K562 (cell line): ENCODE measurements around the gene TMSB10. TPM values are rescaled to one million over a fixed set of nuclear protein-coding genes. Genes with fewer than 3 reads are reported as not detected.

Source experiments
- ATAC-seq: fragments of 200-7000 bp; cut with Tn5 transposase; 3 replicates; pipeline ENCODE4 v1.9.1; 2020; ENCODE audit warnings: moderate library complexity
- BruUV-seq: library from RNA; stranded (reverse); fragments of 400-500 nt; replicated peaks from 2 replicates; lab custom pipeline; 2021; lab: Mats Ljungman, UMichigan
- CTCF ChIA-PET: fragments of 300-600 bp; formaldehyde crosslinking; extraction: SDS; loops from one replicate; lab custom pipeline; 2021; ENCODE audit warnings: low intra/inter-chr PET ratio; lab: Yijun Ruan, JAX
- POLR2A ChIA-PET: fragments of 300-600, 350-650 bp; sonication (Branson Sonifier 250); formaldehyde crosslinking; extraction: SDS; loops from one replicate; lab custom pipeline; 2021; ENCODE audit warnings: antibody characterized with exemption, inconsistent platforms; lab: Yijun Ruan, JAX
- DNase-seq, 4 experiments: peaks; one replicate each; pipeline versions ENCODE4 v3.0.0 to v3.0.0-alpha.2; 2011 to 2018; ENCODE audit warnings: low spot score in 3 of 4, mixed read lengths in 3 of 4; ENCODE audit errors: extremely low read depth in 1 of 4
- FAIRE-seq: peaks from 2 replicates; lab custom pipeline; 2011; peaks lifted over from hg19 to GRCh38; lab: Jason Lieb, UNC
- H2AFZ ChIP-seq: 2 replicates; pipeline ENCODE4 v1.6.0; 2011; ENCODE audit warnings: low read depth, low read length, control low read depth, inconsistent platforms
- H3K27ac ChIP-seq: fragments of 200-600 bp; 3 replicates; pipeline ENCODE4 v1.8.0; 2011; ENCODE audit warnings: low read depth, mild to moderate bottlenecking, control low read depth, inconsistent platforms, low read length, moderate library complexity, mixed read lengths; ENCODE audit errors: extremely low read depth
- H3K27me3 ChIP-seq, 2 experiments: fragments of 300-600 bp in 1 of 2; 2 replicates in 1 of 2; 3 replicates in 1 of 2; pipeline versions ENCODE4 v1.6.0 to v1.8.0; 2011; ENCODE audit warnings: inconsistent platforms in 2 of 2, low read length in 2 of 2, mild to moderate bottlenecking in 1 of 2, mixed read lengths in 1 of 2, moderate library complexity in 1 of 2; ENCODE audit not compliant: control insufficient read depth in 2 of 2, insufficient read depth in 2 of 2
- H3K36me3 ChIP-seq: fragments of 300-600 bp; 3 replicates; pipeline ENCODE4 v1.8.0; 2011; ENCODE audit warnings: mild to moderate bottlenecking, low read length, inconsistent platforms; ENCODE audit not compliant: control insufficient read depth, insufficient read depth
- H3K4me1 ChIP-seq, 2 experiments: fragments of 200-600 bp in 1 of 2; replicated peaks in 1 of 2; 2 replicates in 1 of 2; 3 replicates in 1 of 2; pipeline versions ENCODE4 v1.5.1 to v1.8.0; 2011; ENCODE audit warnings: inconsistent platforms in 2 of 2, low read length in 2 of 2, mild to moderate bottlenecking in 1 of 2, mixed read lengths in 1 of 2, moderate library complexity in 1 of 2; ENCODE audit not compliant: control insufficient read depth in 2 of 2, insufficient read depth in 2 of 2
- H3K4me2 ChIP-seq: 2 replicates; pipeline ENCODE4 v1.6.1; 2011; ENCODE audit warnings: low read length, control low read depth, inconsistent platforms, mixed read lengths; ENCODE audit not compliant: insufficient read depth
- H3K4me3 ChIP-seq: fragments of 200-600 bp; sonication (generic), shearing (Covaris generic); 2 replicates; pipeline ENCODE4 v1.5.1; 2016; ENCODE audit warnings: control low read depth, inconsistent platforms
- H3K79me2 ChIP-seq: fragments of 200-600 bp; 3 replicates; pipeline ENCODE4 v1.8.0; 2011; ENCODE audit warnings: low read length, inconsistent platforms; ENCODE audit not compliant: control insufficient read depth, insufficient read depth
- H3K9ac ChIP-seq, 2 experiments: 2 replicates each; pipeline versions ENCODE4 v1.6.0 to v1.6.1; 2011; ENCODE audit warnings: low read depth in 2 of 2, low read length in 2 of 2, control low read depth in 1 of 2, inconsistent platforms in 1 of 2, mild to moderate bottlenecking in 1 of 2, mixed read lengths in 1 of 2; ENCODE audit not compliant: insufficient read depth in 1 of 2
- H3K9me1 ChIP-seq: one replicate; pipeline ENCODE4 v1.6.0; 2011; ENCODE audit warnings: inconsistent platforms, mild to moderate bottlenecking, low read length, moderate library complexity; ENCODE audit not compliant: control insufficient read depth, insufficient read depth
- H3K9me3 ChIP-seq: replicated peaks from 2 replicates; pipeline ENCODE4 v1.5.1; 2011; ENCODE audit warnings: low read depth, low read length, inconsistent platforms; ENCODE audit not compliant: control insufficient read depth, insufficient read depth
- H4K20me1 ChIP-seq: replicated peaks from 2 replicates; pipeline ENCODE4 v1.6.1; 2011; ENCODE audit warnings: low read length, inconsistent platforms, mixed read lengths; ENCODE audit not compliant: control insufficient read depth, insufficient read depth
- BACH1 ChIP-seq: fragments of 200-800 bp; sonication (Bioruptor generic); IDR thresholded peaks from 2 replicates; pipeline ENCODE4 v1.6.1; 2016; ENCODE audit warnings: missing genetic modification characterization, missing compliant biosample characterization
- BCL6 ChIP-seq: fragments of 250-450 bp; sonication (Bioruptor Pico); IDR thresholded peaks from 2 replicates; pipeline ENCODE4 v1.4.0; 2020
- FOS ChIP-seq: IDR thresholded peaks from 3 replicates; pipeline ENCODE4 v1.6.1; 2011; ENCODE audit not compliant: insufficient read length; ENCODE audit errors: extremely low read depth
- NFYB ChIP-seq: IDR thresholded peaks from 2 replicates; pipeline ENCODE4 v1.6.1; 2011; ENCODE audit warnings: mild to moderate bottlenecking, moderate library complexity; ENCODE audit not compliant: insufficient read length; ENCODE audit errors: extremely low read depth
- RBM25 ChIP-seq: fragments of 200-400 bp; formaldehyde crosslinking; IDR thresholded peaks from 2 replicates; pipeline ENCODE4 v1.6.1; 2018; ENCODE audit warnings: low read length, low read depth, moderate library complexity; ENCODE audit not compliant: severe bottlenecking
- ZNF584 ChIP-seq: fragments of 200-800 bp; sonication (Bioruptor generic); IDR thresholded peaks from 2 replicates; pipeline ENCODE4 v1.6.1; 2016; ENCODE audit warnings: low read depth, mild to moderate bottlenecking, missing genetic modification characterization, missing compliant biosample characterization
- ZNF717 ChIP-seq: fragments of 250-450 bp; sonication (Bioruptor Pico); IDR thresholded peaks from 2 replicates; pipeline ENCODE4 v1.5.0; 2021
- WGBS: fragments of 100-300 bp; shearing (Covaris generic); methylation state at CpG from one replicate; pipeline ENCODE4 v1.1.6; 2016; ENCODE audit warnings: low coverage, mixed read lengths; ENCODE audit not compliant: insufficient coverage; ENCODE audit errors: missing lambda C conversion rate; 5-methylcytosine and 5-hydroxymethylcytosine counted together
- in situ Hi-C: fragments of 300-500 bp; cut with MboI; formaldehyde crosslinking; loops from 4 replicates; pipeline ENCODE4 v1.15.0; 2018; ENCODE audit warnings: inconsistent platforms, mixed read lengths
- intact Hi-C: fragments of 100-400 bp; cut with micrococcal nuclease; formaldehyde crosslinking; loops from 2 replicates; pipeline ENCODE4 v1.14.2; 2022
- polyA plus RNA-seq, 8 experiments: library from polyadenylated mRNA; depleted of rRNA in 4 of 8; stranded (reverse) in 5 of 8; unstranded in 3 of 8; fragments of >200 nt; fragmentation: Nextera tagmentation in 2 of 8; fragmentation: Illumina TruSeq in 1 of 8; extraction: Ambion mirVana in 2 of 8; extraction: Trizol in 1 of 8; gene quantifications; 2 replicates each; pipeline versions ENCODE4 v1.2.1 to v1.2.3, GENCODE V29; 2011 to 2014; ENCODE audit warnings: inconsistent platforms in 1 of 8, missing spikeins in 1 of 8
- total RNA-seq, 7 experiments: library from RNA; depleted of rRNA in 6 of 7; stranded (reverse); fragments of >200 nt in 6 of 7; fragmentation: Illumina TruSeq in 2 of 7; extraction: Trizol in 2 of 7; gene quantifications; 2 replicates each; pipeline versions ENCODE4 v1.2.1 to v1.2.3, GENCODE V29; 2011 to 2021; ENCODE audit warnings: low replicate concordance in 1 of 7
- TF ChIP-seq, protein P1 (sequence below): IDR thresholded peaks from 2 replicates; pipeline ENCODE4 v1.6.1; 2011; ENCODE audit warnings: borderline replicate concordance, low read depth, mild to moderate bottlenecking, moderate library complexity, low read length; ENCODE audit not compliant: insufficient read depth, poor library complexity, severe bottlenecking
- TF ChIP-seq, protein P2 (sequence below), 2 experiments: fragments of 450-650 bp in 1 of 2; sonication (generic) in 1 of 2; formaldehyde crosslinking; conservative IDR thresholded peaks; 2 replicates each; pipeline versions ENCODE4 v1.4.0 to v1.8.1; 2020 to 2022; ENCODE audit warnings: mild to moderate bottlenecking in 1 of 2, missing genetic modification reagents in 1 of 2
- TF ChIP-seq, protein P3 (sequence below): sonication (generic); formaldehyde crosslinking; IDR thresholded peaks from 2 replicates; pipeline ENCODE4 v1.8.1; 2023; ENCODE audit warnings: mild to moderate bottlenecking, missing genetic modification reagents
- TF ChIP-seq, protein P4 (sequence below), 2 experiments: fragments of 250-450 bp in 1 of 2; fragments of 450-650 bp in 1 of 2; sonication (Bioruptor Pico) in 1 of 2; IDR thresholded peaks; 2 replicates each; pipeline versions ENCODE4 v1.6.1 to v1.8.0; 2016 to 2021; ENCODE audit warnings: mild to moderate bottlenecking in 2 of 2, moderate library complexity in 2 of 2, missing compliant biosample characterization in 1 of 2, missing genetic modification characterization in 1 of 2
- TF ChIP-seq, protein P5 (sequence below): fragments of 200-800 bp; sonication (Bioruptor generic); IDR thresholded peaks from 2 replicates; pipeline ENCODE4 v1.6.1; 2017; ENCODE audit warnings: missing genetic modification characterization, missing compliant biosample characterization

The TMSB10 gene
- total and polyA plus RNA-seq, 9 of the 15 experiments (the other 6 are each of a cell fraction or from before 2014, with no cell fraction given), result 382 to 2,226 (median 959) TPM

DNA sequence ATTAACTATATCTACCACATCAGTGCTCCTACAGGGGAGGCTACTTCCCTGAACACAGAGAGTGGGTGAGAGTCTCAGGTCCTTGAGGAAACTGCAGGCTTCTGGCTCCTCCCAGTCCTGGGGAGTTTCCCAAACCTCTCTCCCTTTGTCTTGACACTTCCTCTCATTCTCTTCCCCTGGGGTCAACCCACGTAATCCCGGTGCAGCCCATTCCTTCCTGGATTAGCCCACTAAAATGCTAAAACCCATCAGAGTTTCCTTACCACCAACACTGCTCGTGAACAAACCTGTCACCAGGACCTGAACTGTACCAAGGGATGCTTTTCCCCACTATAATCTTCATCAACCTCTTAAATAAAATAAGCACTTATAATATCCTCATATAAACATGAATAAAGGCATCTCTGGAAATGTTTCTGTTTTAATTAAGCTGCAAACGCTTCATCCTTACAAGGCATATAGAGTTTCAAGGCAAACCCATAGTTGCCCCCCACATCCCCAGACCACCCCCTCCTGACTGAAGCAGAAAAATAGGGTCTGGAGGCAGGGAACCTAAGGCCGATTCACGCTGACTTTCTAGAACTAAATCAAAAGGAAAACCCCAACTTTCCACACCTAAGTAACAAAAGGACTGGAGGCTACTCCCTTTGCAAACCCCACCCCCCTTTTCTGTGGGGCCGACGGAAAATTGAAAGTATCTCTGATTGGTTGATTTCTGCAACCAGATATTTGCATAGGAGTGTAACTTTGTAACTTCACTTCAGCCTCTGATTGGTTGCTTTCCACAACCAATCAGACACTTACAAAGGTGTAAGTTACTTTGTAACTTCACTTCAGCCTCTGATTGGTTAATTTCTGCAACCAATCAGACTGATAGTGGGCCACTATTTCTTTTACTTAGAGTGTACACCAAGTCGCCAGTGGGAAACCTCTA lies 19.0 kb downstream of the TMSB10 start:
- WGBS, result 40% methylated on average over 9 of the region's 9 CpGs
- ChIA-PET CTCF (interaction anchor here (0.5 to 2.0 kb wide), 6 partner anchors 19 to 429 kb away, joined by 3 to 11 read pairs (median 6); partner anchors contain the start of gene TMSB10), POLR2A (interaction anchor here (2.8 kb wide), 1 partner anchor 17 kb away, joined by 23 read pairs; no protein-coding TSS in a partner anchor)
- Histone ChIP-seq H3K27ac (no peak overlapping the region), H3K4me1 (peaks cover 13 to 30% of the 10 kb centered on the region in 2 experiments), H3K79me2 (no peaks in the 10 kb centered on the region), H3K9ac (no peak overlapping the region), H2AFZ (peak overlapping the region; percentile 79), H4K20me1 (no peaks in the 10 kb centered on the region), H3K9me1 (peaks cover 5% of the 10 kb centered on the region), H3K4me3 (no peak overlapping the region), H3K36me3 (no peaks in the 10 kb centered on the region), H3K4me2 (no peak overlapping the region; the same call in 1 of the 2 replicates), H3K9me3 (no peaks in the 10 kb centered on the region), H3K27me3 (no peaks in the 10 kb centered on the region)
- ATAC-seq, result peak; percentile 32
- in situ Hi-C loops (loop anchor here (5.0 to 10.0 kb wide), 2 partner anchors 380 to 427 kb away; no protein-coding TSS in a partner anchor), intact Hi-C loops (loop anchor here (1.0 to 10.0 kb wide), 5 partner anchors 18 to 270 kb away; no protein-coding TSS in a partner anchor)
- peak; percentile 18 to 56 (median 30) for DNase-seq
- no peak for FAIRE-seq
- no TSS peak for BruUV-seq
- TF ChIP-seq BACH1 (tag) (peak; percentile 63), RBM25 (peak; percentile 26), ZNF717 (CRISPR knock-in tag) (no peak), NFYB (peak; percentile 15), BCL6 (CRISPR knock-in tag) (no peak), FOS (peak; percentile 30), ZNF584 (CRISPR knock-in tag) (no peak)
- TF ChIP-seq, protein P1, sequence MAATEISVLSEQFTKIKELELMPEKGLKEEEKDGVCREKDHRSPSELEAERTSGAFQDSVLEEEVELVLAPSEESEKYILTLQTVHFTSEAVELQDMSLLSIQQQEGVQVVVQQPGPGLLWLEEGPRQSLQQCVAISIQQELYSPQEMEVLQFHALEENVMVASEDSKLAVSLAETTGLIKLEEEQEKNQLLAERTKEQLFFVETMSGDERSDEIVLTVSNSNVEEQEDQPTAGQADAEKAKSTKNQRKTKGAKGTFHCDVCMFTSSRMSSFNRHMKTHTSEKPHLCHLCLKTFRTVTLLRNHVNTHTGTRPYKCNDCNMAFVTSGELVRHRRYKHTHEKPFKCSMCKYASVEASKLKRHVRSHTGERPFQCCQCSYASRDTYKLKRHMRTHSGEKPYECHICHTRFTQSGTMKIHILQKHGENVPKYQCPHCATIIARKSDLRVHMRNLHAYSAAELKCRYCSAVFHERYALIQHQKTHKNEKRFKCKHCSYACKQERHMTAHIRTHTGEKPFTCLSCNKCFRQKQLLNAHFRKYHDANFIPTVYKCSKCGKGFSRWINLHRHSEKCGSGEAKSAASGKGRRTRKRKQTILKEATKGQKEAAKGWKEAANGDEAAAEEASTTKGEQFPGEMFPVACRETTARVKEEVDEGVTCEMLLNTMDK, result no peak
- TF ChIP-seq, protein P2, sequence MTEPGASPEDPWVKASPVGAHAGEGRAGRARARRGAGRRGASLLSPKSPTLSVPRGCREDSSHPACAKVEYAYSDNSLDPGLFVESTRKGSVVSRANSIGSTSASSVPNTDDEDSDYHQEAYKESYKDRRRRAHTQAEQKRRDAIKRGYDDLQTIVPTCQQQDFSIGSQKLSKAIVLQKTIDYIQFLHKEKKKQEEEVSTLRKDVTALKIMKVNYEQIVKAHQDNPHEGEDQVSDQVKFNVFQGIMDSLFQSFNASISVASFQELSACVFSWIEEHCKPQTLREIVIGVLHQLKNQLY (CRISPR knock-in tag; conservative IDR thresholded peaks at IDR 0.05), result no peak
- TF ChIP-seq, protein P3, sequence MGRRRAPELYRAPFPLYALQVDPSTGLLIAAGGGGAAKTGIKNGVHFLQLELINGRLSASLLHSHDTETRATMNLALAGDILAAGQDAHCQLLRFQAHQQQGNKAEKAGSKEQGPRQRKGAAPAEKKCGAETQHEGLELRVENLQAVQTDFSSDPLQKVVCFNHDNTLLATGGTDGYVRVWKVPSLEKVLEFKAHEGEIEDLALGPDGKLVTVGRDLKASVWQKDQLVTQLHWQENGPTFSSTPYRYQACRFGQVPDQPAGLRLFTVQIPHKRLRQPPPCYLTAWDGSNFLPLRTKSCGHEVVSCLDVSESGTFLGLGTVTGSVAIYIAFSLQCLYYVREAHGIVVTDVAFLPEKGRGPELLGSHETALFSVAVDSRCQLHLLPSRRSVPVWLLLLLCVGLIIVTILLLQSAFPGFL (CRISPR knock-in tag), result no peak
- TF ChIP-seq, protein P4, sequence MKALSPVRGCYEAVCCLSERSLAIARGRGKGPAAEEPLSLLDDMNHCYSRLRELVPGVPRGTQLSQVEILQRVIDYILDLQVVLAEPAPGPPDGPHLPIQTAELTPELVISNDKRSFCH (CRISPR knock-in tag; IDR thresholded peaks at IDR 0.05), result no peak
- TF ChIP-seq, protein P4 (tag; IDR thresholded peaks at IDR 0.05), result no peak
- TF ChIP-seq, protein P5, sequence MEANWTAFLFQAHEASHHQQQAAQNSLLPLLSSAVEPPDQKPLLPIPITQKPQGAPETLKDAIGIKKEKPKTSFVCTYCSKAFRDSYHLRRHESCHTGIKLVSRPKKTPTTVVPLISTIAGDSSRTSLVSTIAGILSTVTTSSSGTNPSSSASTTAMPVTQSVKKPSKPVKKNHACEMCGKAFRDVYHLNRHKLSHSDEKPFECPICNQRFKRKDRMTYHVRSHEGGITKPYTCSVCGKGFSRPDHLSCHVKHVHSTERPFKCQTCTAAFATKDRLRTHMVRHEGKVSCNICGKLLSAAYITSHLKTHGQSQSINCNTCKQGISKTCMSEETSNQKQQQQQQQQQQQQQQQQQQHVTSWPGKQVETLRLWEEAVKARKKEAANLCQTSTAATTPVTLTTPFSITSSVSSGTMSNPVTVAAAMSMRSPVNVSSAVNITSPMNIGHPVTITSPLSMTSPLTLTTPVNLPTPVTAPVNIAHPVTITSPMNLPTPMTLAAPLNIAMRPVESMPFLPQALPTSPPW (CRISPR knock-in tag), result peak; percentile 35; the same call in 1 of the 2 replicates
